ENCODE results near the gene RNASE11. TPM values are rescaled to one million over a fixed set of nuclear protein-coding genes. Genes with fewer than 3 reads are reported as not detected.

RNASE11 gene
- total and polyA plus RNA-seq, 2 donors (not counting 3 experiments of a cell fraction or from before 2014, with no cell fraction given): not detected

DNA sequence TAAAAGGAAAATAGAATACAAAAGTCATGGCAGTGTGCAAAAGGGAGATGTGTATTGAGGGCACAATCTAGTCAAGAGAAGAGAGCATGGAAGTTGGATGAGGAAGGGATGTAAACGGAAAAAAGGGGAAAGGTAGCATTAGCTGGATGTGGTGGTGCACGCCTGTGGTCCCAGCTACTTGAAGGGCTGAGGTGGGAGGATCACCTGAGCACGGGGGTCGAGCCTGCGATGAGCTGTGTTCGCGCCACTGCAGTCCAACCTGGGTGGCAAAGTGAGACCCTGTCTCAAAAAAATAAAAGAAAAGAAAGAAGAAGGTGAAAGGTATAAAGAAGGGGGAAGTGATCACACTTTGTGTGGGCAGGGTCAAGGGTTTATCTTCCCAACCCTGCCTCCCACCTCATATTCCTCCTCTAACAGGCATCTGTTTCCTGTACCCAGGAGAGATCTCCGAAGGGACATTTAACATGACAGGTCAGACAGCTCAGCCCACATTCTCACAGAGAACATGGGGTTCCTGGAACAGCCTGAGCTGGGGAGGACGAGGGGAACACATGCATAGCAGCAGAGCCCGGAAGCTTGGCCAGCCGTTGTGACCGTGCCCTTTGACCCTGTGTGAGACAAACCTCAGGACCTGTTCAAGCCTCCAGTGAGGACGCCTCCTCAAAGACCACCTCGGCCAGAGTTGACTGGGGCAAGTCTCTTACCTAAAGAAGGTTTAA is 8.9 kb downstream of the RNASE11 start:
- no peak for TF ChIP-seq POLR2AphosphoS5 (IDR thresholded peaks at IDR 0.05; ENCODE audit: insufficient read depth, low read depth, low read length)
- Histone ChIP-seq H3K9me3 (replicated peaks; ENCODE audit: control insufficient read depth, insufficient read depth, low read length) (no peaks in the 10 kb centered on the region), H3K4me3 (replicated peaks in 1 of 3; ENCODE audit: insufficient read depth in 1 of 3, low read depth in 1 of 3, low read length in 3 of 3) (no peak overlapping the region), H3K9ac (replicated peaks; ENCODE audit: extremely low read depth, insufficient read depth, low read length) (no peak overlapping the region), H3K4me2 (ENCODE audit: insufficient read depth, low read length) (no peak overlapping the region), H3K9me1 (replicated peaks; ENCODE audit: control insufficient read depth, extremely low read depth, insufficient read depth, low read length) (no peaks in the 10 kb centered on the region), H4K20me1 (replicated peaks; ENCODE audit: control insufficient read depth, extremely low read depth, insufficient read depth, low read length) (no peaks in the 10 kb centered on the region), H2AFZ (ENCODE audit: low read depth, low read length) (no peak overlapping the region), H3K27me3 (ENCODE audit: control insufficient read depth in 2 of 2, insufficient read depth in 2 of 2, low read length in 2 of 2) (peaks cover 9 to 14% of the 10 kb centered on the region in 2 experiments), H3K4me1 (ENCODE audit: control insufficient read depth, extremely low read depth, insufficient read depth, low read length) (no peaks in the 10 kb centered on the region), H3K79me2 (ENCODE audit: control insufficient read depth, insufficient read depth, low read length) (no peaks in the 10 kb centered on the region), H3K27ac (ENCODE audit: insufficient read depth, low read depth, low read length) (no peak overlapping the region), H3K36me3 (ENCODE audit: control insufficient read depth in 2 of 2, extremely low read depth in 1 of 2, insufficient read depth in 2 of 2, low read length in 2 of 2) (no peaks in the 10 kb centered on the region)
- intact Hi-C loops (cut with micrococcal nuclease) (no loop called here), dilution Hi-C loops (cut with MboI; ENCODE audit: extremely low pct_ligation_motif_present, low sequenced_read_pairs) (no loop called here)
- BruUV-seq (replicated peaks): no TSS peak
- ChIA-PET POLR2A (no interaction called here), CTCF (no interaction called here)
- DNase-seq (ENCODE audit: low read depth, low spot score) (no peak), FAIRE-seq (no peak)

GRCh38 chr14:20578325-20578724 is 9.5 kb downstream of the RNASE11 start:
- Histone ChIP-seq H3K4me3 (replicated peaks in 1 of 3; ENCODE audit: insufficient read depth in 1 of 3, low read depth in 1 of 3, low read length in 3 of 3) (no peak overlapping the region), H4K20me1 (replicated peaks; ENCODE audit: control insufficient read depth, extremely low read depth, insufficient read depth, low read length) (no peaks in the 10 kb centered on the region), H3K9me3 (replicated peaks; ENCODE audit: control insufficient read depth, insufficient read depth, low read length) (no peaks in the 10 kb centered on the region), H3K27me3 (ENCODE audit: control insufficient read depth in 2 of 2, insufficient read depth in 2 of 2, low read length in 2 of 2) (peaks cover 5 to 12% of the 10 kb centered on the region in 2 experiments), H3K36me3 (ENCODE audit: control insufficient read depth in 2 of 2, extremely low read depth in 1 of 2, insufficient read depth in 2 of 2, low read length in 2 of 2) (no peaks in the 10 kb centered on the region), H3K79me2 (ENCODE audit: control insufficient read depth, insufficient read depth, low read length) (no peaks in the 10 kb centered on the region), H3K27ac (ENCODE audit: insufficient read depth, low read depth, low read length) (no peak overlapping the region), H3K9me1 (replicated peaks; ENCODE audit: control insufficient read depth, extremely low read depth, insufficient read depth, low read length) (no peaks in the 10 kb centered on the region), H3K4me1 (ENCODE audit: control insufficient read depth, extremely low read depth, insufficient read depth, low read length) (no peaks in the 10 kb centered on the region), H2AFZ (ENCODE audit: low read depth, low read length) (no peak overlapping the region), H3K4me2 (ENCODE audit: insufficient read depth, low read length) (no peak overlapping the region), H3K9ac (replicated peaks; ENCODE audit: extremely low read depth, insufficient read depth, low read length) (no peak overlapping the region)
- dilution Hi-C loops (cut with MboI; ENCODE audit: extremely low pct_ligation_motif_present, low sequenced_read_pairs): no loop called here
- no peak for DNase-seq (ENCODE audit: low read depth, low spot score)
- TF ChIP-seq FOS (IDR thresholded peaks at IDR 0.05; ENCODE audit: borderline replicate concordance, insufficient read depth, low read length) (no peak), POLR2A (IDR thresholded peaks at IDR 0.05; ENCODE audit: low read depth, low read length) (no peak), POLR2AphosphoS5 (IDR thresholded peaks at IDR 0.05; ENCODE audit: insufficient read depth, low read depth, low read length) (no peak), JUN (IDR thresholded peaks at IDR 0.05; ENCODE audit: borderline replicate concordance, insufficient read depth, insufficient read length, low read depth) (no peak), GATA2 (IDR thresholded peaks at IDR 0.05; ENCODE audit: insufficient read depth, insufficient read length, low read depth, low read length) (no peak), EZH2 (IDR thresholded peaks at IDR 0.05; ENCODE audit: borderline replicate concordance, low read depth, low read length, severe bottlenecking) (no peak), MYC (IDR thresholded peaks at IDR 0.05; ENCODE audit: low read depth, low read length) (no peak), MAX (IDR thresholded peaks at IDR 0.05; ENCODE audit: insufficient read depth, insufficient read length) (no peak)
- TF ChIP-seq, protein P1, sequence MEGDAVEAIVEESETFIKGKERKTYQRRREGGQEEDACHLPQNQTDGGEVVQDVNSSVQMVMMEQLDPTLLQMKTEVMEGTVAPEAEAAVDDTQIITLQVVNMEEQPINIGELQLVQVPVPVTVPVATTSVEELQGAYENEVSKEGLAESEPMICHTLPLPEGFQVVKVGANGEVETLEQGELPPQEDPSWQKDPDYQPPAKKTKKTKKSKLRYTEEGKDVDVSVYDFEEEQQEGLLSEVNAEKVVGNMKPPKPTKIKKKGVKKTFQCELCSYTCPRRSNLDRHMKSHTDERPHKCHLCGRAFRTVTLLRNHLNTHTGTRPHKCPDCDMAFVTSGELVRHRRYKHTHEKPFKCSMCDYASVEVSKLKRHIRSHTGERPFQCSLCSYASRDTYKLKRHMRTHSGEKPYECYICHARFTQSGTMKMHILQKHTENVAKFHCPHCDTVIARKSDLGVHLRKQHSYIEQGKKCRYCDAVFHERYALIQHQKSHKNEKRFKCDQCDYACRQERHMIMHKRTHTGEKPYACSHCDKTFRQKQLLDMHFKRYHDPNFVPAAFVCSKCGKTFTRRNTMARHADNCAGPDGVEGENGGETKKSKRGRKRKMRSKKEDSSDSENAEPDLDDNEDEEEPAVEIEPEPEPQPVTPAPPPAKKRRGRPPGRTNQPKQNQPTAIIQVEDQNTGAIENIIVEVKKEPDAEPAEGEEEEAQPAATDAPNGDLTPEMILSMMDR (IDR thresholded peaks at IDR 0.05; ENCODE audit: extremely low read depth in 1 of 2, insufficient read depth in 1 of 2, low read depth in 1 of 2, low read length in 2 of 2): no peak
- intact Hi-C loops (cut with micrococcal nuclease): no loop called here
- no peak for FAIRE-seq
- POLR2A ChIA-PET: no interaction called here
- CTCF ChIA-PET: no interaction called here
- no TSS peak for BruUV-seq (replicated peaks)
